HG03342 (cell line): ENCODE results near the gene ABHD2.
A peak's percentile ranks its signal among the peaks of the same experiment; 100 is the strongest.

Source experiments
- ATAC-seq: cut with Tn5 transposase; IDR thresholded peaks from one replicate; pipeline ENCODE4 v1.9.1; 2021; ENCODE audit warnings: mild to moderate bottlenecking, moderate library complexity; ENCODE audit not compliant: unreplicated experiment

The ABHD2 gene

DNA sequence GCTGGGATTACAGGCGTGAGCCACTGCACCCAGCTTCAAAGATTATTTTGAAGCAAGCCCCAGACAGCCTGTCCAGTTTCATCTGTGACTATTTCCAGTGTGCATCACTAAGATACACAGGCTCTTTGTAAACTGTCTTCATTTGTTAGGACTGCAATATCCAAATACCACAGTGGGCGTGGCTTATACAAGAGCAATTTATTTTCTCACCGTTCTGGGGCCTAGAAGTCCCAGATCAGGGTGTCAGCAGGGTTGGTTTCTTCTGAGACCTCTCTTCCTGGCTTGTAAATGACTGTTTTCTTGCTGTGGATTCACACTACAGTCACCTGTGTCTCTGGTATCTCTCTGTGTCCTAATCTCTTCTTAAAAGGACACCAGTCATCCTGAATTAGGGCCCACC lies 73.4 kb downstream of the ABHD2 start:
- no peak for ATAC-seq

DNA sequence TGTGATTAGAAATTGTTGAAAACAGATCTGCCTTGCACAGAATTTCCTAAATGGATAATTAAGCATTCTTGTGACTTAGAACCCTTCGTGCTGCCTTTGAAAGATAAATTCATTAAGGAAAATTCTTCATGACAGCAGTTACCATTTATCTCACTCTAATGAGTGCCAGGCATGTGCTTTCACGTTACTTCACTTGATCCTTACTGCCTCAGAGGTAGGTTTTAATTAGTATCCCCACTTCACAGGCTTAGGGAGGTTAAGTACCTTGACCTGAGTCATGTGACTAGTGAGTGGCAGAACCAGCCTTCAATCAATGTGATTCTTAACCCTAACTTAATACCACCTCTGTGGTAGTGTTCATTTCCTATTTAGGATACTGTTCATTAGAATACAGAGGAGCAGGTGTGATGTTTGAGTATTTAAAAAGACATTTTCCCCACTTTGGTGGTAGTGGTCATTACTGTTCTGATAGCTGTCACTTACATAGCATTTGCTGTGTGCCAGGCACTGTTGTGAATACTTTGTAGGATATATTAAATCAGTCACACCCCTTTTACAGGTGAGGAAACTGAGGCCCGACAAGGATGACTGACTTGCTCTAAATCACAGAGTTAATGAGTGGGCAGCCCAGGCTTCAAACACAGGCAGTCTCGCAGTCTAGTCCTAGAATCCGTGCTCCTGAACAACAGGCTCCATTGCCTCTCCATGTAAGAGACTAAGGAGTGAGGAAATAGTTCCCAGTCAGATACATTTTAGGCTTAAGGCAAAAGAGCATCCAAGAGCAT lies 75.2 kb downstream of the ABHD2 start:
- ATAC-seq = no peak

DNA sequence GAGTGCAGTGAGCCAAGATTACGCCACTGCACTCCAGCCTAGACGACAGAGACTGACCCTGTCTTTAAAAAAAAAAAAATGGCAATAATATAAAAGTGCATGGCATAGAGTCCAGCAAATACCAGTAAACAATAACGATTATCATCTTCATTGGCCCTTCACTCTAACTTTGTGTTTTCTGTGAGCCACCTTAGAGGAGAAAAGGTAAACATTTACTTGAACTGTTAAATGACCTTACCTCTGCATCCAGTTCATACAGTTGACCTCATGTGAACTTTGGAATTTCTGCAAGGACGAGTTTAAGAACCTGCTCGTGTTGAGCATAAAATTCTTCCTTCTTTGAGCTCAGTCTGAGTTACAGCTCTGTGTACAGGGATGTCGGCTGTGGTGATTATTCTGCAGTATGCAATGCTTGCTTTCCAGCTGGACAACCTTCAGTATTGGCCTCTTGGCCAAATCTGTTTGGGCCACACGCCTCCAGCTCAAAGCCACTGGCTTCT lies 76.5 kb downstream of the ABHD2 start:
- no peak for ATAC-seq

DNA sequence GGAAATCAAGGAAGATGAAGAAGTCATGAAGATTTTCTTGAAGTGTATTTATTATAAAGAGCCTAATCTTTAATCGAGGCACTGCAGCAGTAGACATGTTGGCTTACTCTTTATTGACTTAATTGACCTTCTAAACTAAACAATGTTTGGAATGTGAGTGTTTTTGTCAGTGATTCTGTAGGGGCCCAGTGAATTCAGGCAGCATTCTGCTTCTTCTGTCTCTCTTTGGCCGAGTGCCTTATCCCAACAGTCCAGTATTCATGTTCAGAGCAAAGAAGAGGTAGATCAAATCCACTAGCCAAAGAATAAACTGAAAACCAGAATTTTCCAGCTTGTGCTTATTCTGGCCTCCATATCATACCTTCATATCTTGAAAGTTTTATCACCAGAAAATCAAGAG lies 77.4 kb downstream of the ABHD2 start:
- no peak for ATAC-seq

DNA sequence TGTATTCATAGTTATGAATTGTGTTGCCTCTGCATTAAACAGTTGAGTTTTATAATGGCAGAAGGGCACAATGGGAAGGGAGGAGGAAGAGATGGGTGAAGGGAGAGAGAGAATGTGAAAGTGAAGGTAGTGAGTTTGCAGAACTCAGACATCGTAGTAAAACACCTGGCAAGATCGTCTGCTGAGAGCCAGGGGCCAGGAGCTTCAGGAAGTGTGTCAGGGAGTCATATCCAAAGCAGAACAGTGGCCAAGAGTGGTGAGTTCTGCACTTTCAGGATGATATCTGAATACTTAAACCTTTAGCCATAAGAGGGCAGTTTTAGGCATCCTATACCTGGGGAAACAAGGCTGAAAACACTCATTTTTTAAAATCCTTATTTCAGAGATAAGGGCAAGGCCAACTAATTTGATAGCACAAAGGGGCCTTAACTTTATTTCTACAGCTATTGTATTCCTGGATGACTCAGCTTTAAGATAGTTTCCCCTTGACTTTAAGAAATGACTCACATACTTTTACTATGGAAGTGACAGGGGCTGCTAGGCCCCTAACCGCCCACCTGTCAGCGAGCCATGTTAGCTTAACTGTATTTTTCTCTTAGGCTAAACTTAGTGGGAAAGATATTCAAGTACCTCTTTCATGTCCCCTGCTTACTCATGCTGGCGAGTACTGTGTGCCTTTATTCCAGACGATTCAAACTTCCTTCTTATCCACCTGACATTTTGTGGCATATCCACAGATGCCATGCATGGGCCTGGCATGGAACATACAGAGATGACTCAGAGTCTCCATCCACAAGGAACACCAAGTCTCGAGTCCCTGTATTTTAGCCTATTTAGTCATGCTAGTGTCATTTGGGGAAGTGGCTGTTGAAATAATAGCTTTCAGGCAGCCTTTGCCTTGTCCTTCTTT lies 79.3 kb downstream of the ABHD2 start:
- ATAC-seq = peak; percentile 86

DNA sequence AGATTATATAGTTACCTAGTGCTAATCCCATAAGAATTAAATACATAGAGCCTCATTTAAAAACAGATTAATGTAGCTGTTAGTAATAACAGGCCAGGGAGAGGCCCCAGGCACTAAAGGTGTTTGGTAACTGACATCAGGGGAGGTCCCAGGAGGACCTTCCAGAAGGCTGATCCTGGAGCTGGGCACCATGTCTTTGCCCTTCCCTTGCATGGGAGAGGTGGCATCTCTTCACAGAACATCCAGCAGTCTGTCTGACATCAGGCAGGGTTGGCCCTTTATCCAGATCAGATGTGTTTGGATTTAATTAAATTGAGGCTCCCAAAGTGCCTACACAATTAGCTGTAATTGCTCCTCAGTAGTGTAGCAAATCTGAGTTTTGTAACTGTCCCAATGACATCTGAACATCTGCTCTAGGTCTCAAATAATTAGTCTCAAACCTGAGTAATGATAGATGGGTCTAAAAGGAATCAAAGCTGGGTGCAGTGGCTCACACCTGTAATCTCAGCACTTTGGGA lies 80.1 kb downstream of the ABHD2 start:
- no peak for ATAC-seq

DNA sequence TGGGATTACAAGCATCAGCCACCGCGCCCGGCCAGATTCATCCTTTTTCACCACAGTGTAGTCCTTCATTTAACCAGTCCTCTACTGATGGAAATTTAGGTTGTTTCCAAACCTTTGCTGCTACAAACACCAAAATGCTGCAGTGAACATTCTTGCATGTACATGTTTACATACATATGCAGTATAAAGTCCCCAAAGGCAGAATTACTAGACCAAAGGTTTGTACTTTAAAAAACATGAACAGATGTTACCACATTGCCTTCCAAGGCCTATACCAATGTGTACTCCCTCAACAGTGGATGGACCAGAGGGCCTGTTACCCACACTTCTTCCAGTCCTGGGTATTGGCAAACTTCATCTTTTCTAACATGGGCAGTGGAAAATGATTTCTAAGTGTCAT lies 82.1 kb downstream of the ABHD2 start:
- ATAC-seq = no peak

DNA sequence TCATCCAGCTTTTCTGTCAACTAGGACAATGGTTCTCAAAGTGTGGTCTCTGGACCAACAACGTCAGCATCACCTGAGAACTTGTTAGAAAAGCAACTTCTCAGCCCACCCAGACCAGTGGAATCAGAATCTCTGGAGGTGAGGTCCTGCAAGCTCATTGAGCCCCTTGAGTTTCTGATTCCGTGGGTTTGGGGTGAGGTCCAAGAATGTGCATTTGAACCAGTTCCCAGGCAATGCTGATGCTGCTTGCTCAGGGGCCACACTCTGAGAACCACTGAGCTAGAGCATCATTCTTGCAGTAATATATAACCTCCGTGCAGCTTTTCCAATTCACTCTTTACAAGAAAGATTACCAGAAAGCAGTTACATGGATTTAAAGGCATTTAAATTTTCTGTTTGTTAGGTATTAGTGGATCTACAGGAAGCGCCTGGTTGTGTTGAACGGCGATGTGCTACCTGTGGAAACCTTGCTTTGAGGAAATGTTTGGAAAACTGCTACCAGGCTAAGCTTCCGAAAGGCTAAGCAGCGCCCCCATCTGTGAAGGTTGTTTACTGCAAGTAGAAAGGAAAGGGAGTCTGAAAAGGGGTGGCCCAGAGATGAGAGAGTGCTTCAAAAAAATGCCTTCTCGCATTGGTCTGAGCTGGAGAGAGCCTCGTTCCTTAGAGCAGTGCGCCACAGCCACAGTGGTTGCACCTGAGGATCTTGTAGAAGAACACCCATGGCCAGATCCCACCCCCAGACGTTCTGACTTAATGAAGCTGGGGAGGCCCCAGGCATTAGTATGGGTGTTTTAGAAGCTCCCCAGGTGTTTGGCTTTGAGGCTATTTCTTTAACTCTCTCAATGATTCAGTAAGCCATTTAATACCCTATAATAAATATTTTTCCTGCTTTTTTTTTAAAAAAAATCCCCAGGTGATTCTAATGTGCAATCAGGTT lies 83.1 kb downstream of the ABHD2 start:
- no peak for ATAC-seq

DNA sequence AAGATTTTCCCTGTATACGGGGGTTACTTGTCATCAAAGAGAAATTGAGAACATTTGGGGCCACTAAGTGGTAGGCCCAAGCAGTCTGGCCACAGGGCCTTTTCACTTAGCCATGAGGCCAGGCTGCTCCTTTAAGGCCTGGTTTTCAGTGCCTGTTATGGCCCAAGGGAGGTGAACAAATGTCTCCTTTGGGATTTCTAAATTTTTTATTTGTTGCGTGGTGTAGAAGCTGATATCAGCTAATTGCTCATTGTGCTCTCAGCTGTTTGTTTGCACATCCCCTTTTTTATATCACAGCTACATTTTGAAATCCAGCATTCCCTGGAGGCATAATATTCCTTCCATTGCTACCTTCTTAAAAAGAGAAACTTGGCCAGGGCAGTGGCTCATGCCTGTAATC lies 84.7 kb downstream of the ABHD2 start:
- ATAC-seq = no peak

DNA sequence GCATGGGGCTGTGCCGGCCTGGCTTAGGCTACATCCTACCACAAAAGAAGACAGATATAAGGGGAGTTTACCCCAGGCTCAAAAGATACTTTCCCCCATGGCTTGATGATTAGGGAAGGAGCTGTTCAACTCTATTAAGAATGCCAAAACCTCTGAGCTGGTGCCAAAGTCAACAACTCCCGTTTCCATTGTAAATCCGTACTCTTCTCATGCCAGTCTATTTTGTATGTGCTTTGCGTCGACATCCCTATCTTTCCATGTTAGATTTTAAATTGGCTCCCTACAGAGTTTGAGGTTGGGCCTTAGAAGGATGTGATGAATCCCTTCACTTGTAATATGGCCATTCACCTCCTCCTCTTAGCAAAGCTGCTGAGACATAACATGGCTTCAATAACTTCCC lies 86.2 kb downstream of the ABHD2 start:
- ATAC-seq = no peak

DNA sequence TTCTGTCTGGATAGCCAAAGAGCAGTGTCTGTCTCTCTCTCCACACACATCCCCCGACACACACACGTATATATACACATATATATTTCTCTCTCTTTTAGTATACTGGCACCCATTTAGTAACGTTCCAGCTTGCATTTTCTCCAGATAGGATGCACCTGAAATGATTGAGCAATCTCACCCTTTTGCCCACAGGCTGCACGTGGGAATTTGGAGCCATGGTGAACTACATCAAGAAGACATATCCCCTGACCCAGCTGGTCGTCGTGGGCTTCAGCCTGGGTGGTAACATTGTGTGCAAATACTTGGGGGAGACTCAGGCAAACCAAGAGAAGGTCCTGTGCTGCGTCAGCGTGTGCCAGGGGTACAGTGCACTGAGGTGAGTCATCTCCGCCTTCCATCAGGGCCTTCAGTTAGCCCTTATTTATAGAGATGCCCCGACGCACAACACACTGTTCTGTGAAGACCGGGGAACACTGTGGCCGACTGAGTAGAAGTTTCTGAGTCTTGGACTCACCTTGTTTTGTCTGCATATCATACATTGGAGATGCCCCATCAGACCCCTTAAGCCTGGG lies 87.4 kb downstream of the ABHD2 start:
- ATAC-seq = no peak

DNA sequence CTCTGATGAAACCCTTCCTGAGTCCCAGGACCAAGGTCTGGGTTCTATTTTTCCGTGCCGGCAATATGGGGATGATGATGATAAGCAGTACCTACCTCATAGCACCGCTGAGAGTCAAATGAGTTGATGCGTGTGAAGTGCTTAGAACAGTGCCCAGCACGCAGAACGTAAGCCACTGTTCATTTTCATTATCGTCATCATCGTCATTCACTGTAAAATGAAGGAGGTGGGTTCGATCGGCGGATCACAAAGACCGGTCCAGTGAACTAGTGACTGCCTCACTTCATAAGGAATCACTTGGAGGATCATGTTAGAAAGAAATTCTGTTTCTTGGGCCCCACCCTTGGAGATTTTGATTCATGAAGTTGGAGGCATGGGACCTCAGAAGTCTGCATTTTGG lies 88.9 kb downstream of the ABHD2 start:
- no peak for ATAC-seq

DNA sequence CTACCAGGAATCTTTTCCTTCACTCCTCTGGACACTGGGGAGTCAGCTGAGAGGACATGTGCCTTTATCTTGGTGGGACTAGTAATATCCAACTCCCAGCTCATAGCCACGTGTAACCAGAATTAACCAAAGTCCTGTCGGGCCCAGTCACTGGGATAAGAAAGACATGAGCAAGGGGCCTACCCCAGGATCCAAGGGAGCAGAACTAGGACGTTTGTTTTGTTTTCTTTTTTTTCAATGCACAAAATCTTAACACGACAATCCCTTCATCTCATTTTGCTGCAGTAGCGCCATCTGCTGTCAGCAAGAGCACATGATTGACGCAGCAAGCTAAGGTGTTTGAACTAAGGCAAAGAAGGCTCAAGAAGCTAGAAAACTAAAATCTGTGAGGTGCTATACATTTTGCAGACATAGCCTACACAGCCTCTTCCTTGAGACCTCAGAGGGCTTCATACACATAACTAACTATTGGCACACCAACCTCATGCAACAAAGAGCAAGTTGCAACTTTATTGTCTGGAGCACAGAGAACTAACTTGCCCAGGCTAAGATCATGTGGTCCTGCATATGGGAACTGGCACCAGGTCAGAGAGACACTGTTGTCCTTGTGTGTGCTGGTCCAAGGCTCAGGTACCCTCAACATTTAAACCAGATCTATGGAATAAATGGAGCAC lies 89.5 kb downstream of the ABHD2 start:
- ATAC-seq = no peak

DNA sequence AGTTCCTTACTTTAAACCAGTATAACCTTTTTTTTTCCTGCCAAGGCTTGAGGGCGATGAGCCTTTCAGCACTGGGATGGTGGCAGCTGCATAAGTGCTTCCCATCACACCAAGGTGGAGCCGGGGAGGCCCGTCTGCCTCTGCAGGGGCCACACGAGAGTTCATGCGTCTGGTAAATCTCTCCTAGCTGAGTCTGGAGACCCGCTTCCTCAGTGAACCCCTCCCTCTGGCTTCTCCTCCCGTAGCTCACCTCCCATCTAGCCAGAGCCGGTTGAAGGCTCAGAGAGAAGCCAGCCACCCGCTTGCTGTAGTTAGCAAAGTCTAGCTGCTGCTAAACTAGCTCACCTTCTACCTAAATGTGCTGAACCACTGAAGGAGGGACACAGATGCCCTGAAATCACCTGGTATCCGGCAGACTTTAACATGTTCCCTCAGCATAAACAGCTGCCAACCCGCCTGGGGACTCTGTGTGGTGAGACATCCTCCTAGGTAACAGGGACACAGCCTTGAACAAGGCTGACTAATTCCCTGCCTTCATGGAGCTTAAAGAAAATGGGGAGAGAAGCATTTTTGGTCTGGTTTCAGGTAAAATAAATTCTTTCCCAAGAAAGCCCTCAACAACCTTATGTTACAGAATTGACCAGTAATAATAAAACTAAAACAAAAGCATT lies 90.2 kb downstream of the ABHD2 start:
- no peak for ATAC-seq

DNA sequence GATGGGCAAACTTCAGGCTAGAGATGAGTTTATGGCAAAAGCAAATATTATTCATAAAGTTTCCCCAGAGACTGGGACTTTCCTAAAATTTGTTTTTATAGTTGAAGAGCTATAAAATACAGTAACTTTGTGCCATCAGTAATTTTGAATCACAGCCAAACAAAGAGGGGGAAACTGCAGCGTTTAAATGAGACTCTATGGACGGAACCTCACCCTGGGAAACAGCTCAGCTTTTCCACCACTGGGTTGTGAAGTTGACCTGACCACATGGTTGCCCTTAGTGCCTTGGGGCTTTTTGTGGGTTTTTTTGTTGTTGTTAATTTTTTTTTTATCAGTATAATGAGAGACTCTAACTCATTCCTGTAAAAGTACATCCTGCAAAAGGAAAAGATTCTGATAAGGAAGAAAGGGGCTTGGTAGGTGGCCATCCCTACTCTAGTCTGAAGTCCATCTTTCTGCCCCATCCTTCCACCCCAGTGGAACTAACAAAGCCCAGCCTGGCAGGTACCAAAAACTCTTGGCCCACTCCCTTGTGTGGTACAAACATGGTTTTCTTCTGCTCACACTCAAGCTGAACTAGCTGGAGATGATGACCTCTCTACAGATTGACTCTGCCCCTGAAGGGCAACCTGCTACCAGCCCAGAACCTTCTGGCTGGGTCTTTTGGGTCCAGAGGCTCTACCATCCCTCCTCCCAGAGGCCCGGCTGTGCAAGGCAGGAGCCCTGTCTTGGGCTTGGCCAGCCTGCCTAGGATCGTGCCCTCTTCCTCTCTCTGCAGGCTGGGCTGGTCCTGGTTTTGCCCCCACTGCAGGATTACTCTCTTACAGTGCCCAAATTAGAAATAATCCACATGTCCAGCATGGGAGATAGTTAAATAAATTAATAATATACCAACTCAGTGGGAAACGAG lies 92.0 kb downstream of the ABHD2 start:
- no peak for ATAC-seq

DNA sequence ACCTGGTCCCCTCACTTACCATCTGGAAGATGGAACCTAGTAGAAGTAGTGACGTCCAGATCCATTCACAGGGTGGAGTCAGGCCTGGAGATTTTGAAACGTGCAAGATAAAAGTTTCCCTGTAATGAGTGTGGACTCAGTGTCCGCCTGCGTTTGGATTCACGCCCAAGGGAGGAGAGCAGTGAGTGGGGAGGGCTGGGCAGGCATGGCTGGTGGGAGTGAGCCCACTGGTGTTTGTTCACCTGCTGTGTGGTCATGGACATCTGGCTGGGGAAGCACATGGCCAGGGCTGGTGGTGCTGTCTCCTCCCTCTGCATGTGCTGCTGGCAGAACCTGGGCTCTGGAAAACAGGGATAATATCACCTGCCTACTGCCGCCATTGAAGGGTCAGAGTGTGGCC lies 96.1 kb downstream of the ABHD2 start:
- ATAC-seq = no peak

DNA sequence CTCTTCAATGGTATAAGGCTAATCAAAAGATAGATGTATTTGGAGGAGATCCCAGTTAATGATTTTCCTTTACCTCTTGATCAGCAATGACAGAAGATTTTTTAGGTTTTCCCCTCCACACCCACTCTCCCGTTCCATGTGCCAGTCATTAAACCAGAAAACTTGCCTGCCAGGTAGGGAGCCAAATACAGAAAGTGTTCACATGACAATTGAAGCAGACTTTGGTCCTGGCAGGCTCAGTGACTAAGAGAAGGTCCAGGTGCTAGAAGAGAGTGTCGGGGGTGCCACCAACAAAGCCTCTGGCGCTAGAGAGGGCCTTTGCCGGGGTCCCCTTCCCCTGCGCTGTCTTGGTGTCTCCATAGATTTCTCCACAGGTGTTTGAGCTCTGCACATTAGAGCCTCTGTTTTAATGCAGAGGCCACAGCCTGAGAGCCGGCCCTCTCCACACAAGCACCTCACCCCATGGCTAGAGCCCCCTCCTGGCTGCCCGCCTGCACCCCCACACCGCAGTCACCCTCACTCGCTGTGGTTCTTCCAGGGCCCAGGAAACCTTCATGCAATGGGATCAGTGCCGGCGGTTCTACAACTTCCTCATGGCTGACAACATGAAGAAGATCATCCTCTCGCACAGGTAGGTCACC lies 96.8 kb downstream of the ABHD2 start:
- no peak for ATAC-seq

DNA sequence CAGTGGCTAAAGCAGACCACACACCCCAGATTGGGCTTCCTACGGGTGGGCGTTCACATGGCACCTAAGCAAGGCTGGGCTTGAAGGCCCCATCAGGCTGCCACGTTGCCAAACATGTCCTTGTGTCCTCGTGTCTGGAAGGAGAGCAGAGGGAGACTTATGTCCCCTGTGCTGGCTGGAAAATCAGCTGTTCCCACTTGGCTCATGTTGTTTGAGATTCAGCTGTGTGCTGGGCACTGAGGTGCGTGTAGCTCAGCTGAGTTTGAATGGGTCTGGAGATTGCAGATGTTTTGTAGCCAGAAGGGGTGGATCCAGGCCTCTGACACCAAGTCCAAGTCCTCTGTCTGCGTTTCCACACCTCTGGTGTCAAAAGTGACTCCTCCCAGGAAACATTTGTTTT lies 98.5 kb downstream of the ABHD2 start:
- ATAC-seq = no peak
